HEK293 (cell line): ENCODE data around the gene UROC1.

Experiments
- CTCF ChIA-PET: fragments of 350-600 bp; formaldehyde crosslinking; extraction: SDS; loops from one replicate; lab custom pipeline; 2021; ENCODE audit warnings: antibody characterized with exemption; lab: Yijun Ruan, JAX
- POLR2A ChIA-PET: fragments of 300-600 bp; formaldehyde crosslinking; extraction: SDS; loops from one replicate; lab custom pipeline; 2020; ENCODE audit warnings: antibody characterized with exemption, inconsistent platforms; lab: Yijun Ruan, JAX
- H3K27ac ChIP-seq: fragments of 200-500 bp; sonication (Bioruptor generic); 2 replicates; pipeline ENCODE4 v1.5.1; 2014; ENCODE audit warnings: low read depth, low read length, control low read depth, inconsistent platforms; ENCODE audit errors: extremely low read depth
- H3K36me3 ChIP-seq, 2 experiments: fragments of 200-500 bp in 1 of 2; sonication (Bioruptor generic) in 1 of 2; 1 replicate in 1 of 2; 2 replicates in 1 of 2; pipeline ENCODE4 v1.5.1; 2014 to 2017; ENCODE audit warnings: inconsistent platforms in 2 of 2, low read length in 2 of 2; ENCODE audit not compliant: control insufficient read depth in 2 of 2, insufficient read depth in 1 of 2
- H3K4me1 ChIP-seq: fragments of 200-500 bp; sonication (Bioruptor generic); 2 replicates; pipeline ENCODE4 v1.5.1; 2014; ENCODE audit warnings: mild to moderate bottlenecking, low read length, inconsistent platforms; ENCODE audit not compliant: control insufficient read depth, insufficient read depth
- H3K4me3 ChIP-seq: 2 replicates; pipeline ENCODE4 v1.5.1; 2011; ENCODE audit warnings: low read depth, mild to moderate bottlenecking, control low read depth, low read length, moderate library complexity
- H3K9me3 ChIP-seq: fragments of 200-500 bp; sonication (Bioruptor generic); 2 replicates; pipeline ENCODE4 v1.5.1; 2014; ENCODE audit warnings: low read depth, low read length, inconsistent platforms; ENCODE audit not compliant: control insufficient read depth, insufficient read depth
- ATF2 ChIP-seq: fragments of 450-650 bp; formaldehyde crosslinking; IDR thresholded peaks from 2 replicates; pipeline ENCODE4 v1.5.1; 2016; ENCODE audit warnings: missing biosample characterization, missing genetic modification characterization, low read depth
- EGR2 ChIP-seq: fragments of 450-650 bp; formaldehyde crosslinking; IDR thresholded peaks from 2 replicates; pipeline ENCODE4 v1.5.1; 2016; ENCODE audit warnings: low read depth, missing biosample characterization, missing genetic modification characterization
- FEZF1 ChIP-seq: fragments of 450-650 bp; formaldehyde crosslinking; IDR thresholded peaks from 2 replicates; pipeline ENCODE4 v1.5.1; 2016; ENCODE audit warnings: missing biosample characterization, missing genetic modification characterization
- OSR2 ChIP-seq: fragments of 450-650 bp; formaldehyde crosslinking; IDR thresholded peaks from 2 replicates; pipeline ENCODE4 v1.5.1; 2016; ENCODE audit warnings: missing biosample characterization, missing genetic modification characterization
- SCRT1 ChIP-seq: fragments of 450-650 bp; formaldehyde crosslinking; IDR thresholded peaks from 2 replicates; pipeline ENCODE4 v1.5.1; 2016; ENCODE audit warnings: missing biosample characterization, missing genetic modification characterization, borderline replicate concordance
- SP2 ChIP-seq: fragments of 450-650 bp; formaldehyde crosslinking; IDR thresholded peaks from 2 replicates; pipeline ENCODE4 v1.5.1; 2016; ENCODE audit warnings: missing biosample characterization, missing genetic modification characterization
- SP3 ChIP-seq: fragments of 450-650 bp; formaldehyde crosslinking; IDR thresholded peaks from 2 replicates; pipeline ENCODE4 v1.5.1; 2016; ENCODE audit warnings: missing biosample characterization, missing genetic modification characterization
- TCF7L2 ChIP-seq: IDR thresholded peaks from 2 replicates; pipeline ENCODE4 v1.6.1; 2011; ENCODE audit warnings: low read depth, mild to moderate bottlenecking, inconsistent platforms, low read length, moderate library complexity, borderline replicate concordance
- YY2 ChIP-seq: fragments of 450-650 bp; formaldehyde crosslinking; IDR thresholded peaks from 2 replicates; pipeline ENCODE4 v1.5.1; 2016; ENCODE audit warnings: missing biosample characterization, missing genetic modification characterization
- ZBTB49 ChIP-seq: fragments of 450-650 bp; formaldehyde crosslinking; IDR thresholded peaks from 2 replicates; pipeline ENCODE4 v1.5.1; 2016; ENCODE audit warnings: missing biosample characterization, missing genetic modification characterization, low read depth
- ZBTB6 ChIP-seq: fragments of 450-650 bp; formaldehyde crosslinking; IDR thresholded peaks from 2 replicates; pipeline ENCODE4 v1.5.1; 2017; ENCODE audit warnings: missing biosample characterization, missing genetic modification characterization
- ZNF114 ChIP-seq: fragments of 450-650 bp; formaldehyde crosslinking; IDR thresholded peaks from 2 replicates; pipeline ENCODE4 v1.5.0; 2017; ENCODE audit warnings: missing biosample characterization, missing genetic modification characterization
- ZNF140 ChIP-seq: fragments of 450-650 bp; formaldehyde crosslinking; IDR thresholded peaks from 2 replicates; pipeline ENCODE4 v1.5.1; 2016; ENCODE audit warnings: missing biosample characterization, missing genetic modification characterization
- ZNF146 ChIP-seq: fragments of 450-650 bp; formaldehyde crosslinking; IDR thresholded peaks from 2 replicates; pipeline ENCODE4 v1.5.1; 2016; ENCODE audit warnings: missing biosample characterization, missing genetic modification characterization
- ZNF2 ChIP-seq: fragments of 450-650 bp; formaldehyde crosslinking; IDR thresholded peaks from 2 replicates; pipeline ENCODE4 v1.5.1; 2016; ENCODE audit warnings: missing biosample characterization, missing genetic modification characterization
- ZNF214 ChIP-seq: fragments of 450-650 bp; formaldehyde crosslinking; IDR thresholded peaks from 2 replicates; pipeline ENCODE4 v1.5.1; 2017; ENCODE audit warnings: missing biosample characterization, mild to moderate bottlenecking, missing genetic modification characterization, borderline replicate concordance
- ZNF266 ChIP-seq: fragments of 450-650 bp; formaldehyde crosslinking; IDR thresholded peaks from 2 replicates; pipeline ENCODE4 v1.5.1; 2016; ENCODE audit warnings: missing biosample characterization, missing genetic modification characterization, low read depth
- ZNF404 ChIP-seq: fragments of 450-650 bp; formaldehyde crosslinking; IDR thresholded peaks from 2 replicates; pipeline ENCODE4 v1.5.1; 2017; ENCODE audit warnings: missing biosample characterization, missing genetic modification characterization
- ZNF426 ChIP-seq: fragments of 450-650 bp; formaldehyde crosslinking; IDR thresholded peaks from 2 replicates; pipeline ENCODE4 v1.5.1; 2017; ENCODE audit warnings: missing biosample characterization, missing genetic modification characterization, mild to moderate bottlenecking, inconsistent platforms, moderate library complexity
- ZNF488 ChIP-seq: fragments of 450-650 bp; formaldehyde crosslinking; IDR thresholded peaks from 2 replicates; pipeline ENCODE4 v1.5.1; 2016; ENCODE audit warnings: missing biosample characterization, missing genetic modification characterization
- ZNF514 ChIP-seq: fragments of 450-650 bp; formaldehyde crosslinking; IDR thresholded peaks from 2 replicates; pipeline ENCODE4 v1.5.1; 2016; ENCODE audit warnings: missing biosample characterization, missing genetic modification characterization
- ZNF580 ChIP-seq: fragments of 450-650 bp; formaldehyde crosslinking; IDR thresholded peaks from 2 replicates; pipeline ENCODE4 v1.5.1; 2016; ENCODE audit warnings: missing biosample characterization, missing genetic modification characterization
- ZNF610 ChIP-seq: fragments of 450-650 bp; formaldehyde crosslinking; IDR thresholded peaks from 2 replicates; pipeline ENCODE4 v1.5.1; 2016; ENCODE audit warnings: missing biosample characterization, missing genetic modification characterization, borderline replicate concordance
- ZNF621 ChIP-seq: fragments of 450-650 bp; formaldehyde crosslinking; IDR thresholded peaks from 2 replicates; pipeline ENCODE4 v1.5.1; 2017; ENCODE audit warnings: missing biosample characterization, missing genetic modification characterization
- ZNF626 ChIP-seq: fragments of 450-650 bp; sonication (Bioruptor Pico); formaldehyde crosslinking; IDR thresholded peaks from 2 replicates; pipeline ENCODE4 v1.5.1; 2018; ENCODE audit warnings: missing biosample characterization, missing genetic modification characterization, inconsistent platforms
- ZNF654 ChIP-seq: fragments of 450-650 bp; formaldehyde crosslinking; IDR thresholded peaks from 2 replicates; pipeline ENCODE4 v1.5.1; 2016; ENCODE audit warnings: low read depth, missing biosample characterization, missing genetic modification characterization
- ZNF76 ChIP-seq: fragments of 450-650 bp; formaldehyde crosslinking; IDR thresholded peaks from 2 replicates; pipeline ENCODE4; 2016; ENCODE audit warnings: low read depth, missing biosample characterization, missing genetic modification characterization, borderline replicate concordance
- ZNF785 ChIP-seq: fragments of 450-650 bp; formaldehyde crosslinking; IDR thresholded peaks from 2 replicates; pipeline ENCODE4 v1.5.1; 2016; ENCODE audit warnings: missing biosample characterization, missing genetic modification characterization
- ZNF792 ChIP-seq: fragments of 450-650 bp; formaldehyde crosslinking; IDR thresholded peaks from 2 replicates; pipeline ENCODE4 v1.5.1; 2016; ENCODE audit warnings: missing biosample characterization, missing genetic modification characterization
- ZNF843 ChIP-seq: fragments of 450-650 bp; formaldehyde crosslinking; IDR thresholded peaks from 2 replicates; pipeline ENCODE4 v1.5.1; 2016; ENCODE audit warnings: missing biosample characterization, missing genetic modification characterization

Gene UROC1

GRCh38 chr3:126538316-126538715 is 20.7 kb upstream of the UROC1 start:
- no peaks in the 10 kb centered on the region for H3K4me1 ChIP-seq
- no peak for TF ChIP-seq ZNF2 (tag by site-specific recombination)
- TF ChIP-seq ZNF76 (tag by site-specific recombination): no peak
- TF ChIP-seq FEZF1 (tag by site-specific recombination): no peak
- TF ChIP-seq YY2: no peak
- TF ChIP-seq EGR2: no peak
- no peak for TF ChIP-seq ZNF514
- TF ChIP-seq ZNF621 (tag by site-specific recombination): no peak
- TF ChIP-seq ZNF488 (tag by site-specific recombination): no peak
- no peak for TF ChIP-seq SCRT1 (tag by site-specific recombination)
- no peak for TF ChIP-seq ZNF843 (tag by site-specific recombination)
- TF ChIP-seq ZNF792: no peak
- no peak for TF ChIP-seq ZBTB49 (tag by site-specific recombination)
- TF ChIP-seq ZBTB6: no peak
- H3K36me3 ChIP-seq: no peaks in the 10 kb centered on the region
- H3K9me3 ChIP-seq: no peaks in the 10 kb centered on the region
- H3K4me3 ChIP-seq: no peak overlapping the region
- H3K27ac ChIP-seq: no peak overlapping the region
- ChIA-PET CTCF (no interaction called here), POLR2A (no interaction called here)

- no peaks in the 10 kb centered on the region for H3K9me3 ChIP-seq
- H3K4me3 ChIP-seq: no peak overlapping the region
- POLR2A ChIA-PET: no interaction called here
- CTCF ChIA-PET: interaction anchor here (0.7 kb wide), 1 partner anchor 561 kb away, joined by 3 read pairs; no protein-coding TSS in a partner anchor
- no peaks in the 10 kb centered on the region for H3K36me3 ChIP-seq
- no peak overlapping the region for H3K27ac ChIP-seq
- TF ChIP-seq ZNF610 (tag by site-specific recombination): no peak
- no peak for TF ChIP-seq OSR2 (tag by site-specific recombination)
- no peak for TF ChIP-seq ZNF140 (tag by site-specific recombination)
- TF ChIP-seq ZNF426 (tag by site-specific recombination): no peak
- TF ChIP-seq ZNF146: no peak
- TF ChIP-seq ZNF626 (tag by site-specific recombination): no peak
- TF ChIP-seq ZNF114 (tag by site-specific recombination): no peak
- no peak for TF ChIP-seq TCF7L2
- no peak for TF ChIP-seq ZNF404
- no peak for TF ChIP-seq SP3
- TF ChIP-seq ATF2 (tag by site-specific recombination): no peak
- no peak for TF ChIP-seq ZNF214 (tag by site-specific recombination)
- TF ChIP-seq ZNF266 (tag by site-specific recombination): no peak
- no peak for TF ChIP-seq ZNF580
- TF ChIP-seq SP2 (tag by site-specific recombination): no peak
- TF ChIP-seq ZNF654: no peak
- TF ChIP-seq ZNF514: no peak
- no peak for TF ChIP-seq ZNF785
- no peaks in the 10 kb centered on the region for H3K4me1 ChIP-seq
Observed at GRCh38 chr3:126537730-126538281, 20.2 kb upstream of the UROC1 start.
